K562 (cell line): ENCODE results near the gene B4GALT7. TPM values are rescaled to one million over a fixed set of nuclear protein-coding genes. Genes with fewer than 3 reads are reported as not detected.

Source experiments
- AFF1 ChIP-seq, 2 experiments: fragments of 450-650 bp; IDR thresholded peaks; 2 replicates each; pipeline ENCODE4 v1.6.1; 2018; ENCODE audit warnings: mild to moderate bottlenecking in 2 of 2, low read depth in 1 of 2; ENCODE audit not compliant: partially characterized antibody in 2 of 2
- ESRRA ChIP-seq: fragments of 450-650 bp; IDR thresholded peaks from 2 replicates; pipeline ENCODE4 v1.6.1; 2014; ENCODE audit warnings: low read depth, mild to moderate bottlenecking, moderate library complexity, borderline replicate concordance
- MTA2 ChIP-seq: fragments of 450-650 bp; IDR thresholded peaks from 2 replicates; pipeline ENCODE4 v1.6.1; 2016; ENCODE audit warnings: low read depth
- NFE2L1 ChIP-seq: fragments of 450-650 bp; IDR thresholded peaks from 2 replicates; pipeline ENCODE4 v1.6.1; 2016; ENCODE audit warnings: missing genetic modification characterization, low read depth, mild to moderate bottlenecking, missing compliant biosample characterization, moderate library complexity, borderline replicate concordance
- NFRKB ChIP-seq: fragments of 450-650 bp; IDR thresholded peaks from 2 replicates; pipeline ENCODE4 v1.6.1; 2016; ENCODE audit warnings: low read depth
- POLR2A ChIP-seq: fragments of 450-650 bp; conservative IDR thresholded peaks from 2 replicates; pipeline ENCODE4 v1.6.1; 2016
- RBM25 ChIP-seq: fragments of 200-400 bp; formaldehyde crosslinking; IDR thresholded peaks from 2 replicates; pipeline ENCODE4 v1.6.1; 2018; ENCODE audit warnings: low read length, low read depth, moderate library complexity; ENCODE audit not compliant: severe bottlenecking
- SAFB2 ChIP-seq: fragments of 200-400 bp; formaldehyde crosslinking; IDR thresholded peaks from 2 replicates; pipeline ENCODE4 v1.6.1; 2018; ENCODE audit warnings: borderline replicate concordance, low read length, low read depth, moderate library complexity; ENCODE audit not compliant: severe bottlenecking
- THAP12 ChIP-seq: fragments of 250-450 bp; sonication (Bioruptor Pico); IDR thresholded peaks from 2 replicates; pipeline ENCODE4 v1.9.0; 2021; ENCODE audit warnings: mild to moderate bottlenecking, inconsistent platforms
- ZBTB17 ChIP-seq: fragments of 450-650 bp; formaldehyde crosslinking; IDR thresholded peaks from 2 replicates; pipeline ENCODE4 v1.4.0; 2020; ENCODE audit warnings: mild to moderate bottlenecking
- ZBTB7A ChIP-seq: IDR thresholded peaks from 2 replicates; pipeline ENCODE4 v1.6.1; 2011; ENCODE audit warnings: low read depth, mild to moderate bottlenecking, low read length, moderate library complexity, borderline replicate concordance; ENCODE audit not compliant: control insufficient read depth
- ZNF274 ChIP-seq: IDR thresholded peaks from 2 replicates; pipeline ENCODE4 v1.6.1; 2011; ENCODE audit warnings: low read depth, mild to moderate bottlenecking, low read length, moderate library complexity, borderline replicate concordance
- ZNF408 ChIP-seq: fragments of 250-450 bp; sonication (Bioruptor Pico); IDR thresholded peaks from 2 replicates; pipeline ENCODE4 v1.4.0; 2020; ENCODE audit warnings: low read depth, mild to moderate bottlenecking, moderate library complexity
- polyA plus RNA-seq, 8 experiments: library from polyadenylated mRNA; depleted of rRNA in 4 of 8; stranded (reverse) in 5 of 8; unstranded in 3 of 8; fragments of >200 nt; fragmentation: Nextera tagmentation in 2 of 8; fragmentation: Illumina TruSeq in 1 of 8; extraction: Ambion mirVana in 2 of 8; extraction: Trizol in 1 of 8; gene quantifications; 2 replicates each; pipeline versions ENCODE4 v1.2.1 to v1.2.3, GENCODE V29; 2011 to 2014; ENCODE audit warnings: inconsistent platforms in 1 of 8, missing spikeins in 1 of 8
- total RNA-seq, 7 experiments: library from RNA; depleted of rRNA in 6 of 7; stranded (reverse); fragments of >200 nt in 6 of 7; fragmentation: Illumina TruSeq in 2 of 7; extraction: Trizol in 2 of 7; gene quantifications; 2 replicates each; pipeline versions ENCODE4 v1.2.1 to v1.2.3, GENCODE V29; 2011 to 2021; ENCODE audit warnings: low replicate concordance in 1 of 7
- TF ChIP-seq, protein P1 (sequence below): IDR thresholded peaks from 2 replicates; pipeline ENCODE4 v1.6.1; 2016; ENCODE audit warnings: missing genetic modification characterization, missing compliant biosample characterization

B4GALT7 gene
- total and polyA plus RNA-seq, 9 of the 15 experiments (the other 6 are each of a cell fraction or from before 2014, with no cell fraction given): 0.34 to 17.7 (median 9.1) TPM

- TF ChIP-seq ZNF408: no peak
- TF ChIP-seq ZBTB17 (CRISPR knock-in tag): no peak
- no peak for TF ChIP-seq POLR2A
- no peak for TF ChIP-seq ESRRA
- TF ChIP-seq NFE2L1 (tag): no peak
- TF ChIP-seq ZBTB7A: no peak
- no peak for TF ChIP-seq MTA2
- TF ChIP-seq AFF1 (IDR thresholded peaks at IDR 0.05; ENCODE audit: low read depth in 1 of 2, partially characterized antibody in 2 of 2): no peak
- TF ChIP-seq ZNF274: no peak
- TF ChIP-seq RBM25: no peak
- TF ChIP-seq, protein P1, sequence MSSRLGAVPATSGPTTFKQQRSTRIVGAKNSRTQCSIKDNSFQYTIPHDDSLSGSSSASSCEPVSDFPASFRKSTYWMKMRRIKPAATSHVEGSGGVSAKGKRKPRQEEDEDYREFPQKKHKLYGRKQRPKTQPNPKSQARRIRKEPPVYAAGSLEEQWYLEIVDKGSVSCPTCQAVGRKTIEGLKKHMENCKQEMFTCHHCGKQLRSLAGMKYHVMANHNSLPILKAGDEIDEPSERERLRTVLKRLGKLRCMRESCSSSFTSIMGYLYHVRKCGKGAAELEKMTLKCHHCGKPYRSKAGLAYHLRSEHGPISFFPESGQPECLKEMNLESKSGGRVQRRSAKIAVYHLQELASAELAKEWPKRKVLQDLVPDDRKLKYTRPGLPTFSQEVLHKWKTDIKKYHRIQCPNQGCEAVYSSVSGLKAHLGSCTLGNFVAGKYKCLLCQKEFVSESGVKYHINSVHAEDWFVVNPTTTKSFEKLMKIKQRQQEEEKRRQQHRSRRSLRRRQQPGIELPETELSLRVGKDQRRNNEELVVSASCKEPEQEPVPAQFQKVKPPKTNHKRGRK (tag): no peak
- TF ChIP-seq THAP12 (CRISPR knock-in tag): no peak
- TF ChIP-seq NFRKB: no peak
- TF ChIP-seq SAFB2: no peak
Measured at GRCh38 chr5:177588413-177588909, 11.5 kb upstream of the B4GALT7 start (continued).
